AG09319 (cell line): Measurements from ENCODE around the gene CBL.

Source experiments
- DNase-seq: peaks from one replicate; pipeline ENCODE4 v3.0.0-alpha.2; 2010; ENCODE audit warnings: low read depth; ENCODE audit errors: extremely low read depth
- TF ChIP-seq, protein P1 (sequence below): IDR thresholded peaks from 2 replicates; pipeline ENCODE4 v1.5.1; 2011; ENCODE audit warnings: low read depth, mild to moderate bottlenecking, inconsistent platforms, low read length, moderate library complexity

Gene CBL

DNA sequence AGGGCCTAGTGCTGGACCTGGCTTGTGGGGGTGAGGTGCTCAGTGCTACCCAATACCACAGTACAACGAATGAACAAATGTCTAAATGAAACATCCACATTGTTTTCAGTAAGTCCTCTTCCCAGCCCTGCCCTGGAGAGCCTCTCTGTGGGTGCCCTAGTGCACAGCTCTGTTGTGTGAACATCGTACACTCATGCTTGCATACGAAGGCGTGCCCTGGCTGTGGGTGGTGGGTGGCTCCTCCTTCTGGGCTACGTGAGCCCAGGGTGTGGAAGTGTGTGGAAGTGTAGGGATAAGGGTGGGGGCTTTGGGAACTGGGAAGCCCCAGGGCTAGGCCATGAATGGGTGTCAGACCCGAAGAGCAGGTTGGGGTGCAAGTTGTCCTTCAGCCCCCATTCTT lies 38.2 kb upstream of the CBL start:
- DNase-seq, result no peak
- TF ChIP-seq, protein P1, sequence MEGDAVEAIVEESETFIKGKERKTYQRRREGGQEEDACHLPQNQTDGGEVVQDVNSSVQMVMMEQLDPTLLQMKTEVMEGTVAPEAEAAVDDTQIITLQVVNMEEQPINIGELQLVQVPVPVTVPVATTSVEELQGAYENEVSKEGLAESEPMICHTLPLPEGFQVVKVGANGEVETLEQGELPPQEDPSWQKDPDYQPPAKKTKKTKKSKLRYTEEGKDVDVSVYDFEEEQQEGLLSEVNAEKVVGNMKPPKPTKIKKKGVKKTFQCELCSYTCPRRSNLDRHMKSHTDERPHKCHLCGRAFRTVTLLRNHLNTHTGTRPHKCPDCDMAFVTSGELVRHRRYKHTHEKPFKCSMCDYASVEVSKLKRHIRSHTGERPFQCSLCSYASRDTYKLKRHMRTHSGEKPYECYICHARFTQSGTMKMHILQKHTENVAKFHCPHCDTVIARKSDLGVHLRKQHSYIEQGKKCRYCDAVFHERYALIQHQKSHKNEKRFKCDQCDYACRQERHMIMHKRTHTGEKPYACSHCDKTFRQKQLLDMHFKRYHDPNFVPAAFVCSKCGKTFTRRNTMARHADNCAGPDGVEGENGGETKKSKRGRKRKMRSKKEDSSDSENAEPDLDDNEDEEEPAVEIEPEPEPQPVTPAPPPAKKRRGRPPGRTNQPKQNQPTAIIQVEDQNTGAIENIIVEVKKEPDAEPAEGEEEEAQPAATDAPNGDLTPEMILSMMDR, result no peak

DNA sequence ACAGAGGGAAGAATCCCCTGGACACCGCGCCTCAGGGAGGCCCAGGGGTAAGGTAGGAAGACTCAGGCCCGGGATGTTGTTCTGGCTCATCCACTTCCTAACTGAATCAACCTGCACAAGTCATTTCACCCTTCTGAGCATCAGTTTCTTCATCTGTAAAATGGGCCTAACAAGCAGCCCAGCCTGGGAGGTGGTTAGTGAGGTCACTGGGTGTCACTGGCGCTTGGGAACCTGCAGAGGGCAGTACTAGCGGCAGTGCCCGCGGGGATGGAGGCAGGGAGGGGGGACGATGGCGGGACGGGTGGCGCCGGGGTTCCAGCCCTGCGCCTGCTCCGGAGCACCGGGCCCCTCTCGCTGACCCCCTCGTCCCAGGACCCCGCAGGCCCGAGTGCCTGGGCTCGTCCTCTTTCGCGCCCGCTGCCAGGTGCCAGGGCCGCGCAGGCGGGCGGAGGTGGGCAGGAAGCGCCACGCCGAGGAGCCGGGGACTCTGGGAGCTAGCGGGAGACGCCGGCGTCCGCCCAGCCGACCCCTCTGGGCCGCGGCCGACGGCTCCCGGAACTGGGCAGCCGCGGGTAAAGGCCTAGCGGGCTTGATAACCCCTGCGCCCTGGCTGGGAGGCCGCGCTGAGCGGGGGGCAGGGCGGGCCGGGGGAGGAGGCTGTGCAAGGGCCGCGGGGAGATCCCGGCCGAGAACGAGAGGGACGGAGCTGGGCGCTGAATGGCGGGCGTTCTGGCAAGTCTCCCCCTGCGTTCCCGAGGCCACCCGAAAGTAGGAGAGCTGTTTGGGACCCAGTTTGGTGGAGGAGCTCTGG lies 37.5 kb upstream of the CBL start, which contains the start of gene NLRX1:
NLRX1 (plus strand) TSS at position 255 of the 811 bp plus-strand sequence. CDS start 2,679 bp downstream, outside the sequence.
- TF ChIP-seq, protein P1, result peak; percentile 92
- DNase-seq, result peak; percentile 66

DNA sequence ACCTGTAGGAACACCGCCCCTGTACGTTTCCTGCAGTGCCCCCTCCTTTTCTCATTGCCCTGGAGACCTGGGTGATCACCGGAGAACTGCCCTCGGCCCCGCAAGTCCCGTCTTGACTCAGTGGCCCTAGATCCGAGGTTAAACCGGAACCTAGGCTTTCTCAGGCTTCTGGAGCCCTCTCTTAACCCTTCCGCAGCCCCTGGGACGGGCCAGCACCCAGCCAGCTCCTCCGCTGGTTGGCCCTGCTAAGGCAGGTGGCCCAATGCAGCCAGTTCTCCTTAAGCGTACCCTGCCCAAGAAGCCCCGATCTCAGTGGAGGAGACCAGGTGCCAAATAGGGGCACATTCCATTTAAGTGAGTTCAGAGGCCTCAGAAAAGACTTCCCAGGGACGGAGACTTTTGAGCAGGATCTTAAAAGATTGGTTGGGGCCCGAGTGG lies 36.8 kb upstream of the CBL start:
- TF ChIP-seq, protein P1, result no peak
- DNase-seq, result no peak

DNA sequence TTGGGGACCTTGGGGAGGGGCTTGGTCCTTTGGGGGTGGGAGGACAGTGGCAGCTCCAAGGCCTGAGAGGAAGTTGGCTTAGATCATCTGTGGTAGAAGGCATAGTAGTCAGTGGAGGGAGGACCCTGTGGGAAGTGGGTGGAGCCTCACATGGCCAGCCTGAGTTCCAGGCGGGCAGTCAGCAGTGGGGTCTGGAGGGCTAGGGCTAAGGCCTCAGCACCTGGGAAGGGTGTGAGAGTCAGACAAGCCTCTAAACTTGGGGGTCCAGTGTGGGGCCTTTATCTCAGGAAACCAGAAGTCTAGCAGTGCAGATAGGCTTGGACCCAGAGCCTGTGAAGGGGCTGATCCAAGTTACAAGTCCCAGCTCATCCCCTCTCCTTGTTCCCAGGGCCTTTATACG lies 33.6 kb upstream of the CBL start:
- DNase-seq, result no peak
- TF ChIP-seq, protein P1, result no peak

DNA sequence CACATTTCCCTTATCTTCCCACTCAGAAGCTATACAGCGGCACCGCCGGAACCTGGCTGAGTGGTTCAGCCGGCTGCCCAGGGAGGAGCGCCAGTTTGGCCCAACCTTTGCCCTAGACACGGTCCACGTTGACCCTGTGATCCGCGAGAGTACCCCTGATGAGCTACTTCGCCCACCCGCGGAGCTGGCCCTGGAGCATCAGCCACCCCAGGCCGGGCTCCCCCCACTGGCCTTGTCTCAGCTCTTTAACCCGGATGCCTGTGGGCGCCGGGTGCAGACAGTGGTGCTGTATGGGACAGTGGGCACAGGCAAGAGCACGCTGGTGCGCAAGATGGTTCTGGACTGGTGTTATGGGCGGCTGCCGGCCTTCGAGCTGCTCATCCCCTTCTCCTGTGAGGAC lies 32.7 kb upstream of the CBL start:
- no peak for DNase-seq
- TF ChIP-seq, protein P1, result no peak

DNA sequence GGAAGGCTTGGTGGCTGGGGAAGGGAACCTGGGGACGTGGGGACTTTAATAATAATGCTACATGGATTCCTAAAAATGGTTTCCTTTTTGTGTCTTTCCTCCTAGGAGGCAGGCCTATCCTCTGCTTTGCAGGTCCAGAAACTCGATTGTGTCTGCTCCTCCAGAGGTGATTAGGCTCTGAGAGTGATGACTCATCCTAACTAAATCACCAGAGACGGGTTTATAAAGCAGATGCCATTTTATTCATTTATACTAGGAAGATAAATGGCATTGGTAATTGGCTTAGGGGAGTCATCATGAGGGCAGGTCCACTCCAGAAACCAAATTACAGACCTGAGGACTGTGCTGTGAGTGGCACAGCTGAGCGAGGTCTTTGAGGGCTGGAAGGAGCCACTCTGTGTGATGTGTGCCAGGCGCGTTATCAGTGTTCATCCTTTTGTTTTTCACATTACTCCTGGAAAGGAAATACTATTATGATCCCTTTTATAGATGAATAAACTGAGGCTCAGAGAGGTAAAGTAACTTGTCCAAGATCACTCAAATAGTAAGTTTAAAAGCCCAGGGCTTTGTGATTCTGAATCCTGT lies 30.6 kb upstream of the CBL start:
- no peak for DNase-seq
- TF ChIP-seq, protein P1, result no peak

DNA sequence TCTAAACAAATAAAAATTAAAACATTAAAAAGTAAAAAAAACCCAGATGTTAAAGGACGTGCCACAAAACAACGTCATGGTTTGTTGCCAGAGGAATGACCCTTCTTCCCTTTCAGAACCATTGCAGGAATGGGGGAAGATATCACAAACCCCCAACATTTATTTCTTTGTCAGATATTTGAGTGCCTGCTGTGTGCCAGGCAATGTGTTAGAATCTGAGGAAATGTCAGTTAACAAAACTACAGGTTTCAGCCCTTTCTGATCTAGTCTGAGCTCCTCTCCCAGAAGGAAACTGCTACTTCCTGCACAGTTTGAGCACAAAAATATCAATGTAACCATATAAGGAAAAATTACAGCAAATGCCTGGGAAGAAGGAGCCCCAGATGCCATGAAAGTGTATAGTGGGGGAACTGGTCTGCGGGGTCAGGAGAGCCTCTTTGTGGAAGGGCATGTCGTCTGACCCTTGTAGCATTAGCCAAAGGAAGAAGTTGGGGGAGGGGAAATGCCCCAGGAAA lies 27.9 kb upstream of the CBL start:
- DNase-seq, result no peak
- TF ChIP-seq, protein P1, result no peak
